Neural cell (in vitro differentiated cells): ENCODE results near the gene ZNF443.
"Not testable (repeated sequence)": the region's sequence is repeated elsewhere in the genome, so short reads cannot be mapped to it uniquely, and the experiment has no call there.

Source experiments
- CTCF ChIP-seq: fragments of 450-650 bp; IDR thresholded peaks from 2 replicates; pipeline ENCODE4 v1.5.1; 2014; ENCODE audit warnings: antibody characterized with exemption, mild to moderate bottlenecking, moderate library complexity; ENCODE audit not compliant: poor library complexity, severe bottlenecking
- EP300 ChIP-seq: fragments of 450-650 bp; conservative IDR thresholded peaks from 2 replicates; pipeline ENCODE4 v1.6.1; 2014; ENCODE audit warnings: antibody characterized with exemption, mild to moderate bottlenecking, moderate library complexity; ENCODE audit not compliant: poor library complexity, severe bottlenecking
- EZH2 ChIP-seq: fragments of 200-600, 300-800 bp; shearing (Covaris generic), sonication (generic); IDR thresholded peaks from 2 replicates; pipeline ENCODE4 v1.6.1; 2014; ENCODE audit warnings: antibody characterized with exemption, low read length, borderline replicate concordance, mild to moderate bottlenecking; ENCODE audit not compliant: insufficient read depth, poor library complexity, severe bottlenecking
- POLR2AphosphoS5 ChIP-seq: IDR thresholded peaks from 2 replicates; pipeline ENCODE4 v1.6.1; 2012
- RAD21 ChIP-seq: fragments of 450-650 bp; conservative IDR thresholded peaks from 2 replicates; pipeline ENCODE4 v1.6.1; 2014; ENCODE audit warnings: antibody characterized with exemption, mild to moderate bottlenecking, moderate library complexity
- REST ChIP-seq: IDR thresholded peaks from 2 replicates; pipeline ENCODE4 v1.6.1; 2012; ENCODE audit warnings: borderline replicate concordance
- TAF1 ChIP-seq: IDR thresholded peaks from 2 replicates; pipeline ENCODE4 v1.6.1; 2012; ENCODE audit warnings: low read depth

- not testable (repeated sequence) for TF ChIP-seq RAD21, CTCF, EZH2, POLR2AphosphoS5, REST, EP300, TAF1
Measured at GRCh38 chr19:12486265-12486783, 45.5 kb upstream of the ZNF443 start.
